ENCODE measurements around the gene MYO3A.

DNA sequence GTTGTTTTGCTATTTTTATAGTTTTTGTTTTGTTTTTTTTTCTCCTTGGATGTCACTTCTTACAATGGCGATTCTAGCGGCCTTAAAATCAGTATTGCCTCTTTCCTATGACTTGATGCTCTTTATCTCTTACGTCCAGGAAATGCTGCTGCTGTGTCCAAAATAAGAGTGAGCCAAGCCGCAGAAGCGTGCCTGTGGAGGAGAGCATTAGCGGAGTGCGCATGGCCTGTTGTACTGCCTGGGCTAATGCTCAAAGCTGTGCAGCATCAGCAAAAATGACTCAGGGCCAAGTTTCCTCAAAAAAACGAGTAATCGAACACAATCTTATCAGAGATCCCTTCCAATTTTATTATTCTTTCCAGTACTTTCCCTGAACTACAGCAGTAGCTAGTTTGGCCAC, 264.1 kb downstream of the MYO3A start:
- TF ChIP-seq EP300 (IDR thresholded peaks at IDR 0.05), result no peak
- TF ChIP-seq POLR2A (IDR thresholded peaks at IDR 0.05), result no peak
- TF ChIP-seq, protein P1, sequence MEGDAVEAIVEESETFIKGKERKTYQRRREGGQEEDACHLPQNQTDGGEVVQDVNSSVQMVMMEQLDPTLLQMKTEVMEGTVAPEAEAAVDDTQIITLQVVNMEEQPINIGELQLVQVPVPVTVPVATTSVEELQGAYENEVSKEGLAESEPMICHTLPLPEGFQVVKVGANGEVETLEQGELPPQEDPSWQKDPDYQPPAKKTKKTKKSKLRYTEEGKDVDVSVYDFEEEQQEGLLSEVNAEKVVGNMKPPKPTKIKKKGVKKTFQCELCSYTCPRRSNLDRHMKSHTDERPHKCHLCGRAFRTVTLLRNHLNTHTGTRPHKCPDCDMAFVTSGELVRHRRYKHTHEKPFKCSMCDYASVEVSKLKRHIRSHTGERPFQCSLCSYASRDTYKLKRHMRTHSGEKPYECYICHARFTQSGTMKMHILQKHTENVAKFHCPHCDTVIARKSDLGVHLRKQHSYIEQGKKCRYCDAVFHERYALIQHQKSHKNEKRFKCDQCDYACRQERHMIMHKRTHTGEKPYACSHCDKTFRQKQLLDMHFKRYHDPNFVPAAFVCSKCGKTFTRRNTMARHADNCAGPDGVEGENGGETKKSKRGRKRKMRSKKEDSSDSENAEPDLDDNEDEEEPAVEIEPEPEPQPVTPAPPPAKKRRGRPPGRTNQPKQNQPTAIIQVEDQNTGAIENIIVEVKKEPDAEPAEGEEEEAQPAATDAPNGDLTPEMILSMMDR (IDR thresholded peaks at IDR 0.05), result no peak

Data from tibial nerve (tissue), 4 donors.